ENCODE measurements around the gene CTBP1. TPM values are rescaled to one million over a fixed set of nuclear protein-coding genes. Genes with fewer than 3 reads are reported as not detected.

CTBP1 gene
- total RNA-seq, 2 donors from 2014 or later, result 121 to 128 TPM

DNA sequence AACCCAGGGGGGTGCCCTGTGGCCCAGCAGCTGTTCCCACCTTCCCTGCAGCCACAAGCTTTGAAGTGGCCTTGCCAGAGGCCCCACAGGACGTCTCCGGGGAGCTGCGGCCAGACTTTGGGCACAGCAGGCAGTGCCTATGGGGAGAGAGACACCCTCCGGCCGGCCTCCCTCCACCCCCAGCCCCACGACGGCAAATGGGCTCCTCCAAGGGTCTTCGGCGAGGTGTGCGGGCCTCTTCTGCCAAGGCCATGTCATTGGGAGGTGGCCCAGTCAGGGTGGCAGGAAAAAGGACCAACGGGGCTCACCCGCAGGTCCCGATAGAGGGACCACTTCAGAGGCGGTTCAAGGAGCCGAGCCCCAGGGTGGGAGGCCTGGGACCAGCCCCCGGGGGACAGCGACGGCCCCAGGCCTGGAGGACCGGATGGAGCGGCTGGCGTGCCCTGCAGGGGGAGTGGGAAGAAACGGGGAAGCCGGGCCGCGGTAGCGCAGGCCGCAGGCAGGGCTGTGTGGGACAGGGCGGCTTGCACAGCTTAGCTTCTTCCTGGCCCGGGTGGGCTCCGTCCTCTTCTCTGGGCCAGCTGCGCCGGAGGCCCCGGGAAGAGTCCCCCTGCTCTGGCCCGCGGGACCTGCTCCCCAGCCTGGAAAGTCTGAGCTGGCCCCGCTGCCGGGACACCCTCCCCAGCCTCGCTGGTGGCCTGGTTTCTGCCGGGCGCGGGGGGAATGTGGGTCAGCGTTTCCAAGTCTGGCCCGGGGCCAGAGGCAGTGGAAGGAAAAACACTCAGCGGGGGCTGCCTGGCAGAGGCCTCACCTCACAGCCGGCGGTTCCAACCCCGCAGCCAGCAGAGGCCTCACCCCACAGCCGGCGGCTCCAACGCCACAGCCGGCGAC is 54.7 kb downstream of the CTBP1 start:
- DNase-seq (peak; percentile 86), ATAC-seq (peak; percentile 37 to 39)
- intact Hi-C loops (cut with DNase I), result no loop called here

DNA sequence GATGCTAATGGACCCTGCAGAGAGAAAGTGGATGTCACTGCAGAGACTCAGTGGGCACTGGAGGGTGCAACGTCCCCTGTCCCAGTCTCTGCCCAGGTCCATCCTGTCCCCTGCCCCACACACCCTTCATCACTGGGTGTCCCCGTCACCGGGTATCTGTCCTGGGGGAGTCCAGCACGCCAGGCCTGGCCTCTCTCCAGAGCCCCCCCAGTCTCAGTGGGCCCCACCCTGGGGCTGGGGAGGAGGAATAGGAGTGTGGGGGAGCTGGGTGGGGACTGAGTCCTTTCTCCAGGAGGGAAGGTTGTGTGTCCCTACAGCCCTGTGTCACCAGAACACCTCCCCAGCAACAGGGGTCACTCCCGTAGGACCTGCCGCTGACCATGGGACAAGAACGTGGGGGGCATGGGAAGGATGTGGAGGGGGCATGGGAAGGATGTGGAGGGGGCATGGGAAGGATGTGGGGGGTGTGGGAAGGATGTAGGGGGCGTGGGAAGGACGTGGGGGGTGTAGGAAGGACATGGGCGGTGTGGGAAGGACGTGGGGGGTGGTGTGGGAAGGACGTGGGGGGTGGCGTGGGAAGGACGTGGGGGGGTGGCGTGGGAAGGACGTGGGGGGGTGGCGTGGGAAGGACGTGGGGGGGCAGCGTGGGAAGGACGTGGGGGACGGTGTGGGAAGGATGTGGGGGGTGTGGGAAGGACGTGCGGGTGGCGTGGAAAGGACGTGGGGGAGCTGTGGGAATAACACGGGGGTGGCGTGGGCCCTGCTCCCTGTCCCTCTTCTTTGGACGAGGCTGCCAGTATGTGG is 55.5 kb downstream of the CTBP1 start:
- intact Hi-C loops (cut with DNase I), result no loop called here
- DNase-seq (peak; percentile 24), ATAC-seq (peak in 1 of 2 donors; percentile 1)

DNA sequence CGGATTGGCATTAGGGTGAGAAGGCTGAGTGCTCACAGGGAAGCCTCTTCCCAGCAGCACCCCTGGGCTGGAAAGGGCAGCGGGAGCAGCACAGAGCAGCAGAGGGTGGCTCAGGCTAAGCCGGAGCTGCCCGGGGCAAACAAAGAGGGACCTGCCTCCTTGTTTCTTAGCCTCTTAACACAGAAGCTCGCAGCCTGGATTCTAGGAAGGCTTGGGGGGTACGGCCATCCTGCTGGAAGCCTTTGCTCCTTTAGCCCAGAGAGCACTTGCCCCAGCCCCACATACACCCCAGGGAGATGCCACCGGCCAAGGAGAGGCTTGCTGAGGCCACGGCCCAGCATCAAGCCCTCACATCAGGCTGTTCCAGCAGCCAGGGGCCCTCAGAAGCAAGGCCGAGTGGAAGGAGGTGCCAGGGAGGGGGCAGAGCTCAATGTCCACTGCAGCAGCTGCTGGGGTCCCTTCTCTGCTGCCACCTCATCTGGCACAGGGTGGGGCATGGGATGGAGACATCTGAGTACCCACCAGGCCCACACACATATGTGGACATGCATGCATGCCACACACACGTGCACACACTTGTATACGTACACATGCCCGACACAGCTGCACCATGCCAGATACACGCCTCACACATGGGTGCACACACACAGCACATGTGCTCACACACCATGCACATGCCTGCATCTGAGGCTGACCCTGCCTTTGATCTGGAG is 56.3 kb downstream of the CTBP1 start:
- ATAC-seq (peak; percentile 31 to 72), DNase-seq (peak; percentile 34)
- intact Hi-C loops (cut with DNase I), result no loop called here

DNA sequence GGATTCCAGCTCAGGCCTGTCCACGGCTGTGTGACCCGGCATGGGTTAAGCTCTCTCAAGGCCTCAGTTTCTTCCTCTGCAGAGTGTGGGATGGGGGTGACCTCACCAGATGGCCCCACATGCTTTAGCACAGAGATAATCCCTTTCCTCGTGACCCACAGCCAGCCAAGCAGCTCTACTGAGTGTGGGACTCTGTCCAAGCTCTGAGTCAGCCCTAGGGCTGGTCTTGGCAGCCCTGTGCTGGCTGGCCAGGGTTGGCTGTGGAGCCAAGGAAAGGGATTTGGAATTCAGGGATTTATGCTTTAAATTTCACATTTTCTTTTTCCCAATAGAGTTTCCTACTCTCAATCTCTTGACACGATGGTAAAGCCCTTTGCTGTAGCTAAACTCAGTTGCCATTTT is 56.8 kb downstream of the CTBP1 start:
- DNase-seq, result peak; percentile 91
- ATAC-seq, result peak; percentile 95
- intact Hi-C loops (cut with DNase I), result no loop called here

DNA sequence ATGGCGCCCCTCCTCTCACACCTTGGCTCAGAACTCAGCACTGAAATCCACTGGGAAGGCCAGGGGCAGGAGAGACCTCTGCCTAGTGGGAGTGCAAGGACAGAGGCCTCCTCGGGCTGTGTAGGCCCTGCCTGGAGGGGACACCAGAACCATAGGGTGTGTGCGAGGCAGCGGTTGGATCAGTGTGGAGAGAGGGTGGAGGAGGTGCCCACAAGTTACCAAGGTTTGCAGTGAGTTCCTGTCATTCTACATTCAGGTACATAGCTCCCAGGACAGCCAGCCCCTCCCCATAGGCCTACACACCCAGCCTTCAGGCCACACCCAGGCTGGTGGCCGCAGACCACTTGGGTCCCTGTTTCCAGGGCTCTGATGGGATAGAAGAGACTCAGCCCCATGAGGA is 57.3 kb downstream of the CTBP1 start:
- DNase-seq (peak; percentile 20), ATAC-seq (no peak)
- intact Hi-C loops (cut with DNase I), result no loop called here

DNA sequence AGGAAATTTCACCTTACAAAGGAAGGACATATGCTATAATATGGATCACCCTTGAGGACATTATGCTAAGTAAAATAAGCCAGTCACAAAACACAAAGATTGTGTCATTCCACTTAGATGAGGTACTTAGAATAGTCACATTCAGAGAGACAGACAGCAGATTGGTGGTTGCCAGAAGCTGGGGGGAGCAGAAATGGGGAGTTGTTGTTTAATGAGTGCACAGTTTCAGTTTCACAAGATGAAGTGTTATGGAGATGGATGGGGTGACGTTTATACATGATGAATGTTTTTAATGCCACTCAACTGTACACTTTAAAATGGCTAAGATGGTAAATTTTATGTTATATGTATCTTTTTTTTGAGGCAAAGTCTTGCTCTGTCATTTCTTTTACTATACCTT is 61.7 kb downstream of the CTBP1 start:
- DNase-seq (no peak), ATAC-seq (no peak)
- intact Hi-C loops (cut with DNase I), result no loop called here

DNA sequence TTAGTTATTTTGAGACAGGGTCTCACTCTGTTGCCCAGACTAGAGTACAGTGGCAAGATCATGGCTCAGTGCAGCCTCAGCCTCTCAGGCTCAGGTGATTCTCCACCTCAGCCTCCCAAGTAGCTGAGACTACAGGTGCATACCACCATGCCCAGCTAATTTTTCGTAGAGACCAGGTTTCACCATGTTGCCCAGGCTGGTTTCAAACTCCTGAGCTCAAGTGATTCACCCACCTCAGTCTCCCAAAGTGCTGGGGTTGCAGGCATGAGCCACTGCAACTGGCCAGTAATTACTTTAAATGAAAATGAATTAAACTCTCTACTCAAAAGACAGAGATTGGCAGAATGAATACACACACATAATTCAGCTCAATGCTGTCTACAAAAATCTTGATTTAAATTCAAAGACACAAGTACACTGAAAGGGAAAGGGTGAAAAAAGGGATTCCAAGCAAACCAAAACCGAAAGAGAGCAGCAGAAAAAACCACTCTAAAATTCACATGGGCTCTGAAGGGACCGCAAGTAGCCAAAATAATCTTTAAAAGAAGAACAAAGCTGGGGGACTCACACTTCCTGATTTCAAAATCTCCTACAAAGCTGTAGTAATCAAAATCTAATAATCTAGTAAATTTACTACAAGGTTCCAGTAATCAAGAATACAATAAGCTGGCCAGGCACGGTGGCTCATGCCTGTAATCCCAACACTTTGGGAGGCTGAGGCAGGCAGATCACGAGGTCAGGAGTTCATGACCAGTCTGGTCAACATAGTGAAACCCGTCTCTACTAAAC is 64.8 kb downstream of the CTBP1 start:
- DNase-seq (no peak), ATAC-seq (peak in 1 of 2 donors; percentile 53)
- intact Hi-C loops (cut with DNase I), result no loop called here

DNA sequence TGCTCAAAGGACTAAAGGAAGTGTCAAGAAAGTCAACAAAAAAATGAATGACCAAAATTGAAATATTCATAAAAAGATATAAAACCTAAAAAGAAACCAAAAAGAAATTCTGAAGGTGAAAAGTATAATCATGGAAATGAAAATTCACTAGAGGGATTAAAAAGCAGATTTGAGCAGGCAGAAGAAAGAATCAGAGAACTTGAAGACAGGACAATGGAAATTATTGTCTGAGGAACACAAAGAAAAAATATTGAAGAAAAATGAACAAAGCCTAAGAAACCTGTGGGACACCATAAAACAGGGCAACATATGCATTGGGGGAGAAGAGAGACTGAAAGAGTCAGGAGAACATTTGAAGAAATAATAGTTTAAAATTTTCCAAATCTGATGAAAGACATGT is 66.6 kb downstream of the CTBP1 start:
- intact Hi-C loops (cut with DNase I), result no loop called here
- ATAC-seq, result no peak

DNA sequence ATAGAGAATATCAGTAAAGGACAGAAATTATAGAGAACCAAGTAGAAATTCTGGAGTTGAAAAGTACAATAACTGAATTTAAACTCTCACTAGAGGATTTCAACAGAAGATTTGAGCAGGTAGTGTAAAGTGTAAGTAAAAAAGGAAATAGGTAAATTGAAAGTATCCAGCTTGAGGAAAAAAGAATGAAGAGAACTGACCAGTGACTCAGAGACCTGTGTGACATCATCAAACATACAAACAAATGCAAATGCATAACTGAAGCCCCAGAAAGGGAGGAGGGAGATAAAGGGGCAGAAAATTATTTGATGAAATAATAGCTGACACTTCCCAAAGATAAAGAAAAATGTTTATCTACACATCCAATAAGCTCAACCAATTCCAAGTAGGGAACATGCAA is 68.3 kb downstream of the CTBP1 start:
- intact Hi-C loops (cut with DNase I), result no loop called here
- ATAC-seq, result no peak
- DNase-seq, result no peak

More for the DNA sequence above, 66.6 kb downstream of the CTBP1 start:
- no peak for DNase-seq

DNA sequence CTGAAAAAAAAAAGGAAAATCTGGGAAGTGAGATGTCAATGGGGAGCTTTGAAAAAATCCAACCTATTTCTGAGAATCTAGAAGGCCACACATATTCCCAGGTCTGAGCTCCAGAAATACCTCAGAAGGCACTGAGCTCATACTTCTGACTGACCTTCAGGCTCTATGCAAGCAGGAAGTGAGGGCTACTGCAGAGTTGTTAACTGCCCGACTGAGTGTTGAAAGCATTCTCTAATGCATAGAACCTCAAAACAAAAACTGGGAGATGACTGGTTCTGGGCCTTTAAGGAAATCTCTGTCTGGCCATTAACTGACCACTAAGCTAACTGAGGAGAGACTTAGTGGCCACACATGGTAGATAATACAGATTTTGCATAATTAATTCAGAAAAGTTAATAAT is 69.0 kb downstream of the CTBP1 start:
- intact Hi-C loops (cut with DNase I), result no loop called here
- DNase-seq, result no peak
- no peak for ATAC-seq

DNA sequence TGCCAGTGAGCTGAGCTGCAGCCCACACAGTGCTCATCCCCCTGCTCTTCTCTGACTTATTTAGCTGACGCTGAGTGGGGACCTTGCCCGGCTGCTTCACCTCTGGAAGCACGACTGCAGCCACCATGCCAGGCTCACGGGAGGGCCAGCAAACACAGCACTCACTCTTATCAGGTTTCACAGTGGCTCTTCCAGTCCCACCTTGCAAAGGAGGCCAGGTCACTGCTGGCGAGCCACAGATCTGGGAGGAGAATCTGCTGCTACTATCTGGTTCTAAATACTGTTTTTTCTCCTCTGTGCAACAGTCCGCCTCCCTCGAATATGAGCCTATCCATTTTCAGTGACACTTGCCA is 69.9 kb downstream of the CTBP1 start:
- peak in 1 of 2 donors; percentile 68 for ATAC-seq
- intact Hi-C loops (cut with DNase I), result no loop called here
- no peak for DNase-seq

DNA sequence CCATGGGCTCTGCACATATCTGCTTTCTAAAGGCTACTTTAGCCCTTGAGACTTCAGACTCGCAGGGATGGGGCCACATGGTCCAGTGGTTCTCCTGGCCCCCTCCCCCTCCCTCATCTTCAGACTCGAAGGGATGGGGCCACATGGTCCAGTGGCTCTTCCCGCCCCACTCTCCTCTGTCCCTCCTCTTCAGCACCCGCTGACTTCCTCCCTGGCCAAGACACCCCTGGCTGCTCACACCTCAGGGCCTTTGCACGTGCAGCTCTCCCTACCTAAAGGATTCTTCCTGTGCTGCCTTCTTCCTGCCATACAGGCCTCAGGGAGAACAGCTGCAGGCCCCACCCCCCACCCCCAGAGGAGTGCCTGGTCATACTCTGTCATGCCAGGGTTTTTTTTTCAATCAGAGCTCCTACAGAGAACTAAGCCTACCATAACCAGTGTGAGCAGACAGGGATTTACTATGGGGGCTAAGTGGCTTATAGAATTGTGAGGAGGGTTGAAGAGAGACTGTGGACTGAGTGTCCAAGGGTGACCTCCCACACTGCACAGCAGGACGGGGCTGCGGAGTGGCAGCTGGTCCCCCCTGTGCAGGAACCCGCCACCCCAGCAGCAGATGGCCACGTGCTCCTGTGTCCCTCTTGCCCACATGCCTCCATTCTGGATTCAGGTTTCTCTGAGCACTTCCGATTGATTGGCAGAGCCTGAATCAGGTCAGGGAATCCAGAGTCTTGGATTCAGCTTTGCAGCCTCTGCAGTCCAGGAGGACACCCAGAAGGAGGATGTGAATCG is 70.4 kb downstream of the CTBP1 start:
- ATAC-seq (no peak), DNase-seq (no peak)
- intact Hi-C loops (cut with DNase I), result no loop called here

DNA sequence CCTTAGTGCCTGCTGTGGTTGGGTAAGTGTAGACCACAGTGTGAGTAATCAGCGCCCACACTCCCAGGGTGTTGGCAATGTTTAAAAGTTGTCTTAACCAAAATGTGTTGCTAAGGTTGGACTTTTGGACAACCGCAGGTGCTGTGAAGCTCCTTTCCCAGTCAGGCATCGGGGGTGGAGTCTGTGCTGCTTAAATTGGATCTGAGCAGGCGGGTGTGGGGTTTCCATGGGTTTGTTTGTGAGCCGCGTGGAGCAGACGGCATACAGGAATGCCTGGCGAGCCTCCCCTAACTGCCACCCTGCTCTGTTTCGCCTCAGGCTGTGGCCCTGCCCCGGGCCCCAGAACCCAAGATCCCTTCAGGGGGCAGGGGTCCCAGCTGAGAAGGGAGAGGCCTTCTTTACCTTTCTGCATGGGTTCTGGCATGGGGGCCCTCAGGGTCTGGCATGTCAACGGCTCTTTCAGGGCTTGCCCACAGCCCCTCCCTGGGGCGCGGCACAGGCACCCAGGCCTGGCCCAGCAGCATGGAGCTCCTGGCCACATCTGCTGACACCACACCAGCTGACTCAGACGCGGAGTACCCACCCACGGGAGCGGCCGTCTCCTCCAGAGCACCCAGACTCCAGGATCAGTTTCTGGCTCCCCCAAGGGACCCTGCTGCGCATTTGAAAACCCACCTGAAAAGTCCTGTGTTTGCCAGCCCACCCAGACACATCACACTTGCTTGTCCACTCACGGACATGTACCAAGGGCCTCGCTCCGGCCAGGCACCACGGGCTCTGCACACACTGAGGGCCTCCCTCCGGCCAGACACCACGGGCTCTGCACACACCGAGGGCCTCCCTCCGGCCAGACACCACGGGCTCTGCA is 71.4 kb downstream of the CTBP1 start:
- ATAC-seq (peak; percentile 51 to 54), DNase-seq (no peak)
- intact Hi-C loops (cut with DNase I), result no loop called here

DNA sequence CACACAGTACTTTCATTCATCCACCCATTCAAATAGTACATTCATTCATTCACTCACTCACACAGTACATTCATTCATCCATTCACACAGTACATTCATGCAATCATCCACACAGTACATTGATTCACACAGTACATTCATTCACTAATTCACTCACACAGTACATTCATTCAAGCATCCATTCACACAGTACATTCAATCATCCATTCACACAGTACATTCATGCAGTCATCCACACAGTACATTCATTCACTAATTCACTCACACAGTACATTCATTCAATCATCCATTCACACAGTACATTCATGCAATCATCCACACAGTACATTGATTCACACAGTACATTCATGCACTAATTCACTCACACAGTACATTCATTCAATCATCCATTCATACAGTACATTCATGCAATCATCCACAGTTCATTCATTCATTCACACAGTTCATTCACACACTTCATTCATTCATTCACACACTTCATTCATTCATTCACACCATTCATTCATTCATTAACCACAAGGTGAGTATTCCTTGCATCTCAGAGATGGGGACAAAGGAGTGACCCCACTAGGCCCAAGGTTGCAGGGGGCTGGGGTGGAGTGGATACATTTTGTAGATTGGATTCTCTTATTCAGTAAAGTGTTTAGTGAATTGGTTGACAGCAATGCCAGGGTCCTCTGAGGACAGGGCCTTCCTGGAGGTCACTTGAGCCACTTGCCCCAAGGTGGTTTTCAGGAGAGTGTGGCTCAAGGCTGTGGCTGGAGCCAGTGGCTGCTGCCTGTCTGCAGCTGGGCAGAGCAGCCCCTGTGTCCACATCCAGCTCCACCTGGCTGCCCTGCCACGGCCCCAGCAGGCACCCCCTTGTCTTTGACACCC is 72.3 kb downstream of the CTBP1 start:
- ATAC-seq, result no peak
- no peak for DNase-seq
- intact Hi-C loops (cut with DNase I), result no loop called here

DNA sequence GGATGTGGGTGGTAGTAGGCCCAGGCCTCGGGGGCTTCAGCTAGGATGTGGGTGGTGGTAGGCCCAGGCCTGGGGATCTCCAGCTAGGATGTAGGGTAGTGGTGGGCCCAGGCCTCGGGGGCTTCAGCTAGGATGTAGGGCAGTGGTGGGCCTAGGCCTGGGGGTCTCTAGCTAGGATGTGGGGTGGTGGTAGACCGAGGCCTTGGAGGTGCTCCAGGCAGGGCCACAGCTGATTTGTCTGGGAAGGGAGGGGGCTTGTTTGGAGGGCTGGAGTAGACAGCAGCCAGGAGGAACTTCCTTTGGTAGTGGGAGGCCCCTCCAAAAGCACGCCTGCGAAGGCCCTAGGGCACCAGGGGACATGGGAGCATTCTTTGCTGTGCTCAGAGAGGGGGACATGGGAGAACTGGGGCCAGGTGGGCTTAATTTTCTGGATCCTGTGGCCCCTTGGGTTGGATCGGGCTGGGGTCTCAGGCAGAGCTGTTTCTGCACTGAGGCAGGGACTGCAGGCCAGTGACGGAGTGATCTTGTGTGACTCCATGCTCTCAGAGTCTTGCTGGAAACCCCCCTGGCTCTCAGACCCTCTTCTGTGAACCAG is 73.2 kb downstream of the CTBP1 start:
- intact Hi-C loops (cut with DNase I), result no loop called here
- ATAC-seq (no peak), DNase-seq (no peak)

Measured in left cardiac atrium (tissue), 4 donors.